Stimulated activated CD8-positive, alpha-beta memory T cell treated with anti-CD3 and anti-CD28 coated beads, Interleukin-15, amount 100 ng/mL, for 4 hours (primary cell): ENCODE data around the gene SP1.
"Not testable (repeated sequence)": the region's sequence is repeated elsewhere in the genome, so short reads cannot be mapped to it uniquely, and the experiment has no call there.

Experiments used
- DNase-seq, 2 donors: peaks; one replicate each; pipeline ENCODE4 v3.0.0-alpha.2; 2020; ENCODE audit warnings: low read depth in 2 of 2

SP1 gene

DNA sequence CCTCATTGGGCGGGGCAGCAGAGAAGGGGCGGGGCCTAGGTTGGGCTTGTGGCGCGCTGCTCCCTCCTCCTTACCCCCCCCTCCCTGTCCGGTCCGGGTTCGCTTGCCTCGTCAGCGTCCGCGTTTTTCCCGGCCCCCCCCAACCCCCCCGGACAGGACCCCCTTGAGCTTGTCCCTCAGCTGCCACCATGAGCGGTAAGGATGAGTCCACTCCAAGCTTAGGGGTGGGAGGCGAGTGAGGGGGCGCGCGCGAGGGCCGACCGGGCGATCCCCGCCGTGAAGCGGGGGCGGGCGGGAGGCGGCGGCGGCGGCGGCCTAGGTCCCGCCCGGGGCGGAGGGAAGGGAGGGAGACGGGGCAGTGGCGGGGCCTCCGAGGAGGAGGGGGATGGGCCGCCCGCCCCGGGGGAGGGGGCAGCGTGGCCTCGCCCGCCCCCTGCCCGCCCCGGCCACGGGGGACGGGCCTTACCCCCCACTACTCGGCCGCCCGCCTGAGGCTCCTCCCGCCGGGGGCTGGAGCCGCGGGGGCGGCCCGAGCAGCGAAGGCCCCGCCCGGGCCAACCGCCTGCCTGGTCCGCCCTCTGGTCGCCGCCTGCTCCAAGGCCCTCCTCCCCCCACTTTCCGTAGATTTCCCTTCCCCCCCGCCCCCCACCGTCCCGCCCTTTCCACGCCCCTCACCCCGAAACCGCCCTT, at the start of gene SP1:
TSS of gene SP1 (plus strand) at position 73 of the 690 bp plus-strand sequence. CDS start at position 189, 116 bp downstream.
- DNase-seq: peak; percentile 71 to 96

DNA sequence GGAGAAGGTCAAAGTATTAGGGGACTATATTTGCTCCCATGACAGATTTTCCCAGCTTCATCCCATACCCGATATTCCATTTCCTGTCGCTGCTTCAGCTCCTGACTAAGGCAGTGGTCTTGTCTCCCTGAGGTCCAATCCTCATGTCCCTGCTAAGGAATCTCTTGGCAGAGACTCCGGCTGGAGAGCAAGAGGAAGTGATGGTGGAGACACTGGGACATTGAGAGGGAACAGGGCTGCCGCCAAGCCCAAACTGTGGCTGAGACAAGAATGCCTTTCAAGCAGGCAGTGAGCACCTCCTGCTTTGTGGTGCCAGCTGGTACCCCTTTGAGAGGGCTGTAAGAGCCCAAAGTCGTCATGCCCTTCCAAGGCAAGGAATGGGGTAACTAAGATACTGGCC, 49.3 kb upstream of the SP1 start:
- no peak for DNase-seq

DNA sequence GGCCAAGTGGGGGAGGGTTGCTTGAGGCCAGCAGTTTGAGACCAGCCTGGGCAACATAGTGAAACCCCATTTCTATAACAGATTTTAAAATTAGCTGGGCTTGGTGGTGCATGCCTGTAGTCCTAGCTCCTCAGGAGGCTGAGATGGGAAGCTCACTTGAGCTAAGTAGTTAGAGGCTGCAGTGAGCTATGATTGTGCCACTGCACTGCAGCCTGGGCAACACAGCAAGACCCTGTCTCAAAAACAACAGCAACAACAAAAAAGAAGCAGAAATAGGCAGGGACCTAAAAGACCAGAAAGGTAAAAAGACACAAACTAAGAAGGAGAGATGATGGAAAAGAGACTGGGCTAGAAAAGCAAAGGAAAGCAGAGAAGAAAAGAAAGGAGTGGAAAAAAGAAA, 47.6 kb upstream of the SP1 start:
- not testable (repeated sequence) for DNase-seq

DNA sequence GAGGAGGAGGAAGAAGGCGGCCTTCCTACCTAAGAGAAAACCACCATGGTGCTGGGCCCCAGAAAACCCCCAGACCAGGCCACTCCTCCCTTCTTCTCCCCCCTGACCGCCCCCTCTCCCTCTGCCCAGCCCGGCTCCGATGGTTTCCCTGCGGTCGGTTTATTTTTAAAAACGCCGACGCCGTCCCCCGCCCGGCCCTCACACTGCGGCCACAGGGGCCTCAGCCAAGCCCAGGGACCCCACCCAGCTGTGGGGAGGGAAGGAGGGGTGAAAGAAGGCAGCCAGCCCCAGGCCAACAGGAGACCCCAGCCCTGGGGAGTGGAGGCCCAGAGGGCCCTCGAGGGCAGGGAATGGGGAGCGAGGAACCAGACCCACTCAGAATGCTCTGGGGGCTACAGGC, 47.2 kb upstream of the SP1 start:
- no peak for DNase-seq

DNA sequence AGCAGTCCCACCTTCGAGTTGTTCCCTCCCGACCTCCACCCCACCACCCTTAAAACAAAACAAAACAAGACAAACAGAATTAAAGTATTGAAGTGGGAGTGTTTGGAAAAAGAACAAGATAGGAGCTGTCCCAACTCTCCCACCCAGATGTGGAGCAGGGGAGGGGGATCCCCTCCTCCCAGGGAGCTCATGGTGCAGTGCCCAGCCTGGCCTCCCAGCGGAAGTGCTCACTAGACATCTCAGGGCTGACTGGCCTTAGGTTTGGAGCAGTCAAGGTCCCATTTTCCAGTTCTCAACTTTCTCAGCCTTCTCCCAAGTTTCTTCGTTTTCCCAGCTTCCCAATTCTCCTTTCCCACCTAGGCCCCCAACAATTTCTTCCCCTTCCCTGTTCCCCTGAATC, 46.7 kb upstream of the SP1 start:
- no peak for DNase-seq

DNA sequence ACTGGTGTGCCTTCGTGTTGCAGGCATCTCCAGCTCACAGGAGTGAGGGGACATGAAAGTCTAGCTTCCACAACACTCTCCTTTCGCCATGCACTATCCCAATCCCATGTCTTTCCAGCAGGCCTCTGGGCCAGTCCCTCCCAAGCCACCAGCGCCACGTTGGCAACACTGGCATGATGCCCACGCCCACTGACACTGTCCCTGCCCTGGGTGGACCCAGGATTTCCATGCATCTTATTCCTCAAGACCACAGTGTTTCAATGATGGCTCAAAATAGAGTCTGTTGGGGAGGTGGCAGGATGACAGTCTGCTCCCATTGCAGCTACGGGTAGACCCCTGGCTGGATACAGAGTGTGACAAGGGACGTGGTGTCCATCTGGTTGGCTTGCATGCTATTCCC, 46.1 kb upstream of the SP1 start:
- no peak for DNase-seq

DNA sequence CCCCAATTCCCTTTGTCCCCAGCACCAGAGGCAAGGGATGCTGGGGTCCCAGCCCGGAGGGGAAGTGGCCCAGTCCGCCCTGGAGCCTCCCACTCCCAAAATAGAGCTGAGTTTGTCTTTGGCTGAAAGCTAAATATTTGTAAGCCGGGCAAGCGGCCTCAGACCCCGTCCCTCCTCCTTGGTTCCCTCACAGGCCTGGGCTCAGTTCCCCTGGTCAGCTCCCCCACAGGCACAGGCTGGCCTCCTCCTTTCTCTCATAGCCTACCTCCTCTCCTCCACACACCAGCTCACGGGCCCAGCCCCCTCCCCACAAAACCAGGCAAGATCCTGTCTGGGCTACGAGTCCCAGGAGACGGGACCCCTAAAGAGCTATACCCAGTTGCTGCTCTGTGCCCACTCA, 45.2 kb upstream of the SP1 start:
- no peak for DNase-seq

DNA sequence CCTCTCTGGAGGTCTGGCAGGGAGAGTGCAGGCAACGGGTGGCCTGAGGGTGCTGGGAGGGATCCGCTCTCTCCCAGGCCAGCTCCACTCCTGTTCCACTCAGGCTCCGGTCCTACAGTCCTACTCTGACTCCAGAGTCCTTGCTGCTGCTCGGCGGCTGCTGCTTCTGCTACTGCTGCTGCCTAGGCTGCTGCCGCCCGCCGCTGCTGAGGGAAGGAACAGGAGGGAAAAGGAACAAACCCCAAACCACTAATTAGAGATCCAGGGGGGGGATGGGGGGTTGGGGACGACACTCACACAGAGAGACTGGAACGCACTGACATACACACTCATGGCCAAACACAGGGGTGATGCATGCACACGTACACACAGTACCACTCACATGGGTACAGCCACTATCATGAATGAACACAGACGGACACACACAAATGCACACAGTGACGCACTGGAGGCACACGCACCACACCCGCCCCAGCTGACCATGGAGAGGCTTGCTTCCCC, 43.7 kb upstream of the SP1 start, which contains the start of gene SP7:
TSS of gene SP7 (minus strand) at position 174 of the 501 bp plus-strand sequence. CDS start 708 bp downstream, outside the sequence.
- no peak for DNase-seq

DNA sequence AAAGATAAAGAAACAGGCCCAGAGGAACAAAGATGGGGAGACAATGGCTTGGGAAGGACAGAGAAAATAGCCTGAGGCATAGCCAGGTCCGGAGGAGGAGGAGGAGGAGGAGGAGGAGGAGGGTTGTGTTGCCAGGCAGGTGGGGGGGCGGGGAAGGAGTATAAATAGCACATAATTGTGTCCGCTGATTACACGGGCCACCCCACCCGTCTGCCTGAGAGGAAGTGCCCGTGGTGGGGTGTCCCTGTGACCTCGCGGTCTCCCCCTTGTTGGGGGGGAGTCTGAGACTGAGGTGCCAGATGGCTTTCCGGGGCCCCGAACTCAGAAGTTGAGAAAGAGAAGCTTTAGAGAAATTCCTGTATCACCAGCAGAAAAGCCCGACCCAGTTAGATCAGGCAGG, 42.0 kb upstream of the SP1 start:
- DNase-seq: no peak

DNA sequence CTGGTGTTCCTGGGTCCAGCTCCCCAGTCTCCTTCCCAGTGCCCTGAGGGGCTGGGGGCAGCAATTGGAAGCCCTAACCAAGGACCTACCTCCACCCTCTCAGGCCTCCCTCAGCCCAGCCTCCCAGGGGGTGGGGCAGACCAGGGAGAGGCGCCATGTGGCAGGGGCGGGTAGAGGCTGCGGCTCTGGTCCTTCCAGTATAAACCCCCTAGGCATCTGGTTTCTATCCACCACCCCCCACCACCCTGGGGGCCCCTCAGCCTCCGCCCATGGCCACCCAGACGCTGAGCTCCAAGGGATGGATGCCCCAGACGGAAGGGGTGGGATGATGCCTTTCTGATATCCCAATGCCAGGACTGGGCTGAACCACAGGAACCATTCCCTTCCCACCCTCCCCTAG, 41.1 kb upstream of the SP1 start:
- no peak for DNase-seq

DNA sequence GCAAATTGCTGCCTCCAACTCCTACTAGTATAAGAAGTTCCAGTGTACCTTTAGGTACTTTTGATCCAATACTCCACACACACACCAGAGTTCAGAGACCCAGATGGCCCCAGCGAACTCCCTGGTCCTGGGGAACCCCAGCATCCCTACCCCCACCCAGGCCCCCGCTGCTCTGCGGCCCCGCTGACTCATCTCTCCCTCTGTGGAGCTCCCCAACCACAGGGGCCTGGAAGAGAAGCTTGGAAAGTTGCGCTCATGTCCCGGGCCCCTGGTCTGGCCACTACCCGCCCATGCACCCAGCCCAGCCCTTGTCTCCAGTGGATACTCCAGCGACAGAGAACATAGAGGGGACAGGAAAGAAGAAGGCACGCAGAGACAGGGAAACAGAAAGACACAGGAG, 39.6 kb upstream of the SP1 start:
- DNase-seq: no peak

DNA sequence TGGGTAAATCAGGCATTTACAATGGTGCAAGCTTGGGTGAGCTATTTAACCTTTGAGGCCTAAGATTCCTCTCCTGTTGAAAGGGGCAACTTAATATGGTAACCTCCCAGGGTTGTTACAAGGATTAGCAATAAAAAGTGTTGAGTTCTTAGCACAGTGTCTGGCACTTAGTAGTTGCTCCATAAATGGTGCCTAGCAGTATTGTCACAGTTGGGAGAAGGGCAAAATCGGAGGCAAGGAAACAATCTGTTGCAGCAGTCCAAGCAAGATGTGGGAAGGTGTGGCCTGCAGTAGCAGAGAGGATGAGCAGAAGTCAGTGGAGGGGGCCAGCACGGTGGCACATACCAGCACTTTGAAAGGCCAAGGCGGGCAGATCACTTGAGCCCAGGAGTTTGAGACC, 36.5 kb upstream of the SP1 start:
- no peak for DNase-seq

DNA sequence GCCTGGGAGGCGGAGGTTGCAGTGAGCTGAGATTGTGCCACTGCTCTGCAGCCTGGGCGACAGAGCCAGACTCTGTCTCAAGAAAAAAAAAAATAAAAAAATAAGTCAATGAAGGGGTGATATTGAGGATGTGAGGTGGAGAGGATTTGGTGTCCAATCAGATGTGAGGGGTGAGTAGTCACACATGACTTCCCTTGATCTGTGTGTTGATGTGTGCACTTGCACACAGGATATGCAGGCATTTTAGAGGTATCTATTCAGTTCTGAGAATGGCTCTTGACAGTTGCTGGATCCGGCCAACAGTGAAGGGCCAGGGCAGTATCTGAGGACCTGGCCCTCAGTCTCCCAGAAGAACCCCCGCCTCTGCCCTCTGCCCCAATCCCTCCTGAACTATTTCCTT, 36.0 kb upstream of the SP1 start:
- DNase-seq: no peak

DNA sequence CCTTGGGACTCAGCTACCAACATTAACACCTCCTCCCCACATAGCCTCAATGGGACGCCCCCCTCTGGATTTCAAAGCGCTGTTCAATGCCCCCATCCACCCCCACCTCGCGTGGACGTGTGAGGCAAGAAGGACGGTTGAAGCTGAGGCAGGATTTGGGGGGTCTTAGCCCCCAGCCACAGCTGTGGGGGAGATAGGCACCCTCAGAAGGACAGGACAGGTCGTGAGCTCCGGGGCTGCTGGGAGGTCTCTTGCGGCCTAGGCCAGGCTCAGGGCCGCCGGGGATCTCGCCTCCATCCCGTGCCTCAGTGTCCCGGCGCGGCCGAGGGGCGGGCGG, 35.5 kb upstream of the SP1 start:
- DNase-seq: no peak

DNA sequence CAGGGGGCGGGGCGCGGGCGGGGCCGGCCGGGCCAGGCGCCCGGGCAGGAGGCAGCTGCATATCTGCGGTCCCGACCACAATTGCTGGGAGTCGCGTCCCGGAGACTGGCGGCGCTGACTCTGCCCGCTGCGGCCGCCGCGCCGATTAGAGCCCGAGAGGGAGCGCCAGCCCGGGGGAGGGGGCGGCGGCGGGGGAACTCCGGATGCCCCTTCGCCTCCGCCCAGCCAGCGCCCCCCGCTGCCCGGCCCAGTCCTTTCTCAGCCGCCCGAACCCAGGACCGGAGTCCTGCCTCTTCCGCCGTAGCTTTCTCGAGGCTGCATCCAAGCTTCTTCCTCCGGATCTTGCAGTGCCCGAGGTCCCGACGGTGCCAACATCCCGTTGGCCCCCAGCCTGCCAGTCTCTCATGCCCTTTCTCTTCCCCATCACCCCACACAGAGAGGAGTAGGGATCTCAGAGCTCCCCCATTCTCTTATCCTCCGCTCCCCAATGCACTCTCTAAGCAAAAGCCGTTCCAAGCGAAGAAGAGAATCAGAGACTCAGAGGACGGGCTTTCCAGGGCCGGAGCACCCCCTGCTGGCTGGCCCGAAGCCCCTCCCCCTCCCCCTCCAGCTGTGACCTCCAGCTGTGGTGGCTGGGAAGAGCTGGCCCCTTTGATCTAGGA, 35.0 kb upstream of the SP1 start:
- DNase-seq: peak; percentile 46 to 48

DNA sequence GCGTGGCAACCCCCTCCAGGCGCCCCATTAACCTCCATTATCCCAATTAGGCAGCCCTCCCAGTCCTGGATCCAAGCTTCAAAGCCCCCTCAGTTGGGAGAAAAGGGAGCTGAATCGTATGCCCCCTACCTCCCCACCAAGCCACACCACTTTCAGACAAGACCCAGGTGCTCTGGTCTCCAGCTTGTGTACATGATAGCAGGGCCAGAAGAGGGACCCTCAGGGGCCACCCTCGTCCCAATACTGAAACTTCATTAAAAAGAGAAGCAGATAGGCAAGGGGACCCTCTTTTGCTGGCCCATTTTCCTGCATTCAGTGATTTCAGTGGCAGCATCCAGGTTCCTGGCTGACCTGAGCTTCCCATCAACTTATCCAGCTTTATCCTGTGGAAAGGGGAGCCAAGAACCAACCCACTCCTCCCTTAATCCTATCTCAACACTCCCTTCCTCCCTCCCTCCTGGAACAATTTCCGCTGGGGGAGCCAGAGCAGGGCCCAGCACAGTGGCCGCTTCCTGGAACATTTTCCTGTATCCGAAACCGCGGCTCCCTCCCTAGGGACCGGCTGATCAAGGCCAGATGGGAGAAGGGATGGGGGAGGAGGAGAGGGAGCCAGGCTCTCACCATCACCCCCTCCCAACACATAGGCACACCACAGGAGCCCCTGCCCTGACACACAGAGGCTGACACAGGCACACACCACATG, 34.3 kb upstream of the SP1 start:
- no peak for DNase-seq

DNA sequence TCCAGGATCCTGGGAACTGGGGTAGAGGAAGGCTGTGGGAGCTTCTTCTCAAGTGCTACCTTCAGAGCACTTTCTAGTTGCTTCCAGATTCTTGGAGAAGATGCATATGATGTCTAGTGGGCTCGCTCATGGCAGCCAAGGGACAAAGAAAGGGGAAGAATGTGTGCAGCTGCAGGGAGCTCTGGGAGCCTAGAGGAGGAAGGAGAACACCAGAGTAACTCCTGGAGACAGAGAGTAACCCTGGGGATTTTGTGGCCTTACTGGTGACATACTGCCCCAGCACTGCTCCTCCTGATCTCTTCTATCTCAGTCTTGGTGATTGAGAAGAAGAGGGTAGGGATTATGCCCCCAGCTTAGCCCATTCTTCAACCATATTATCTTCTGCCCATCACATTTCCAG, 33.5 kb upstream of the SP1 start:
- DNase-seq: no peak

DNA sequence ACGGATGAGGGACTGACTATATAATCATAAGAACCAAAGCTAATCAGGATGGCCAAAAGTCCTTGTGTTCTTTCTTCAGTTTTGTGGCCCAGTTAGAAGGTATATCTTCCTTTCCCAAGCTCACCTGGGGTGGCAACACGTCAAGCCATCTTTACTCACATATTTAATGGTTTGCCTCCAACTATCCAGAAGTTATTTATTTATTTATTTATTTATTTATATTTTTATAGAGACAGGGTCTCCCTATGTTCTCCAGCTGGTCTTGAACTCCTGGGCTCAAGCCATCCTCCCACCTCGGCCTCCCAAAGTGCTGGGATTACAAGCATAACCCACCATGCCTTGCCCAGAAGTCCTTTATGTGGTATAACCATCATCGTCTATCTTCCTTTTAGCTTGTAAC, 32.1 kb upstream of the SP1 start:
- no peak for DNase-seq

DNA sequence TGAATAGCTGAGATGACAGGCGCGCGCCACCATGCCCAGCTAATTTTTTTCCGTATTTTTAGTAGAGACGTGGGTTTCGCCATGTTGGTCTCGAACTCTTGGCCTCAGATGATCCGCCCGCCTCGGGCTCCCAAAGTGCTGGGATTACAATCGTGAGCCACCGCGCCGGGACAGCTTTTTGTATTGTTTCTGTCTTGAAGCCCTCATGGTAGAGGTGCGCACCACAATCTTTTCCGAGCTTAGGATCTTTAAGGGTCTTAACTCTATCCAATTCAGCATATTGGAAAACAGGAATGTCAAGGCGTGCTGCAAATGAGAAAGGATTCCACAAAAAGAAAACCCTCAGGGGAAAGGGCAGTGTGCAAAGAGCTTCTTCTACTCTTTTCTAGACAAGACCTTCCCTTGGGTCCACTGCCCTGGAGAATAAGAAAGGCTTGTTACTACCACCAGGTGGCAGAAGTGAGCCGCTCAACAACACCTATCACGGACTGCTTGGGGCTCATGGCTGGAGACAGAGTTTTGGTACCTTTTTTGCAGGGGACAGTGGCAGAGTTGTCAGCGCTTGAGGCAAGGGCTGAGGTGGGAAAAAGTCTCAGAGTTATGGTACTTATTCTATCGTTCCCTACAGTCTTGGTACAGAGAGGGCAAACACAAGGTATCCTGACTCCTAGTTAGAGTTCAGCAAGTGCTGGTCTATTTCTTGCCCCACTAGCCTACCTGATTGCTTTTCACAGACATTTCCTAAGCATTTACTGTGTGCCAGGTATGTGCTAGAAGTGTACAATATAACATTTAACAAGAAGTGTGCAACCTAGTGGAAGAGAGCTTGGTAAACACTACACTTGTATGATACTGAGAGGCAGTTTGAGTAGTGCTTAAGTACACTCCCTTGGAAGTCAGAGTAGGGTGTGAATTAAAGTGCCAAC, 27.4 kb upstream of the SP1 start:
- DNase-seq: peak; percentile 48 to 65

DNA sequence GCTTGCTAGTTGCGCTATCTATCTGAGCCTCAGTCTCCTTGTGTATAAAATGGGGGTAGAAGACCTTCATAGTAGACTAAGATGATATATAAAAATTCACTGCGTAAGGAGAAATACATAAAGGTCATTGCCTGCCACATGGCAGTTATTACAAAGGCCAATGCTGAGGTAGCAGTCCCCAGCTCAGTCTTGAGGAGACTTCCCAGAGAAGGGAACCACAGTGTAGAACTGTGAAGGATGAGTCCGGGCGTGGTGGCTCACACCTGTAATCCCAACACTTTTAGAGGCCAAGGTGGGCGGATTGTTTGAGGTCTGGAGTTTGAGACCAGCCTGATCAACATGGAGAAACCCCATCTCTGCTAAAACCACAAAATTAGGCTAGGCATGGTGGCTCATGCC, 26.7 kb upstream of the SP1 start:
- no peak for DNase-seq

DNA sequence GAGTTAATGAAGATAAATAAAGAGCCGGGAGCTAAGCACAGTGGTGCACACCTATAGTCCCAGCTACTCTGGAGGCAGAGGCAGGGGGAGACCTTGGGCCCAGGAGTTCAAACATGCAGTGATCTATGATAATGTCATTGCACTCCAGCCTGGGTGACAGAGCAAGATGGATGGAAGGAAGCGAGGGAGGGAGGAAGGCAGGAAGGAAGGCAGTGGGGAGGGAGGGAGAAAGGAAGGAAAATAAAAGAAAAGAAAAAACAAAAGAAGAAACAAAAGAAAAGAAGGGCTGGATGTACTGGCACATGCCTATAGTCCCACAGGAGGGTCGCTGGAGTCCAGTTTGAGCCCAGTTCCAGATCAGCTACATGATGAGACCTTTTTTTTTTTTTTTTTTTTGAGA, 24.9 kb upstream of the SP1 start:
- no peak for DNase-seq
